ENCODE data around the gene PDCD2L. TPM values are rescaled to one million over a fixed set of nuclear protein-coding genes. Genes with fewer than 3 reads are reported as not detected.

PDCD2L gene
- total RNA-seq, 5 donors from 2014 or later (not counting 1 experiment from before 2014, with no cell fraction given), result 9.4 to 14.8 (median 14.2) TPM

Other genes with a start within 250 kb of the PDCD2L start
- 100 to 1,000 TPM; 135 to 180 (median 159) TPM for gene LSM14A, start 231.9 kb upstream of the PDCD2L start, total RNA-seq
- 10 to 100 TPM; 31.8 to 51.6 (median 34.8) TPM for gene GARRE1, start 149.8 kb upstream of the PDCD2L start, total RNA-seq
- gene GPI, start 39.2 kb upstream of the PDCD2L start, total RNA-seq, result 100 to 1,000 TPM; 108 to 132 (median 126) TPM
- gene UBA2, start 24.0 kb downstream of the PDCD2L start, total RNA-seq, result 10 to 100 TPM; 61.7 to 87.2 (median 71.3) TPM
- 1 to 10 TPM in 1 of 5 donors, under 1 TPM in 4; 0.21 to 1.2 (median 0.50) TPM for gene WTIP, start 77.4 kb downstream of the PDCD2L start, total RNA-seq

Measured in T-cell (primary cell).